ENCODE measurements around the gene ZNF605. TPM values are rescaled to one million over a fixed set of nuclear protein-coding genes. Genes with fewer than 3 reads are reported as not detected.
"Not testable (repeated sequence)": the region's sequence is repeated elsewhere in the genome, so short reads cannot be mapped to it uniquely, and the experiment has no call there.

ZNF605 gene
- total RNA-seq, 1 donor from 2014 or later, result 6.3 TPM

DNA sequence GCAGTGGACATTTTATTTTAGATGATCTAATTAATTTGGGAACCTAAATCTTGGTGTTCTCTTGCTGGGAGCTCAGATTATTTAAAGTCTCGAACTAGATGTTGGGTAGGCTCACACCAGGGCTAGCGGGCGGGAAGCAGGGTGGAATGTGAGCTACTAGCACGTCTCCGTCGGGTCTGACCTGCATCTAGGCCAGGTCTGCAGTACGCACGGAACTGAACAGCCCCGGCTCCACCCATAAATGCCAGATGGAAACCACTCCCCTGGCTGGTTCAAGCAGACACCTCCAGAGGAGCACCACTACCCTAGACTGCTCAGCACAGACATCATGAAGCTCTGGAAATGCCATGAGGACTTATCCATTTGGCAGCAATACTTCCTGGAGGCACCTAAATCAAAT lies 10.3 kb downstream of the ZNF605 start:
- FAIRE-seq (no peak), DNase-seq (ENCODE audit: low read depth) (no peak)
- H3K36me3 ChIP-seq (ENCODE audit: control insufficient read depth, insufficient read depth, low read length), result peaks cover 13% of the 10 kb centered on the region
- H3K4me3 ChIP-seq (ENCODE audit: low read depth, low read length), result no peak overlapping the region
- TF ChIP-seq CTCF (IDR thresholded peaks at IDR 0.05; ENCODE audit: insufficient read depth, low read length, severe bottlenecking), result no peak
- H3K27me3 ChIP-seq (ENCODE audit: control insufficient read depth, insufficient read depth, low read length), result no peaks in the 10 kb centered on the region

GRCh38 chr12:132942611-132943010 lies 13.5 kb downstream of the ZNF605 start:
- Histone ChIP-seq H3K4me3 (ENCODE audit: low read depth, low read length) (no peak overlapping the region), H3K27me3 (ENCODE audit: control insufficient read depth, insufficient read depth, low read length) (no peaks in the 10 kb centered on the region), H3K36me3 (ENCODE audit: control insufficient read depth, insufficient read depth, low read length) (peaks cover 13% of the 10 kb centered on the region)
- DNase-seq (ENCODE audit: low read depth) (no peak), FAIRE-seq (peak; percentile 32)
- no peak for TF ChIP-seq CTCF (IDR thresholded peaks at IDR 0.05; ENCODE audit: insufficient read depth, low read length, severe bottlenecking)

DNA sequence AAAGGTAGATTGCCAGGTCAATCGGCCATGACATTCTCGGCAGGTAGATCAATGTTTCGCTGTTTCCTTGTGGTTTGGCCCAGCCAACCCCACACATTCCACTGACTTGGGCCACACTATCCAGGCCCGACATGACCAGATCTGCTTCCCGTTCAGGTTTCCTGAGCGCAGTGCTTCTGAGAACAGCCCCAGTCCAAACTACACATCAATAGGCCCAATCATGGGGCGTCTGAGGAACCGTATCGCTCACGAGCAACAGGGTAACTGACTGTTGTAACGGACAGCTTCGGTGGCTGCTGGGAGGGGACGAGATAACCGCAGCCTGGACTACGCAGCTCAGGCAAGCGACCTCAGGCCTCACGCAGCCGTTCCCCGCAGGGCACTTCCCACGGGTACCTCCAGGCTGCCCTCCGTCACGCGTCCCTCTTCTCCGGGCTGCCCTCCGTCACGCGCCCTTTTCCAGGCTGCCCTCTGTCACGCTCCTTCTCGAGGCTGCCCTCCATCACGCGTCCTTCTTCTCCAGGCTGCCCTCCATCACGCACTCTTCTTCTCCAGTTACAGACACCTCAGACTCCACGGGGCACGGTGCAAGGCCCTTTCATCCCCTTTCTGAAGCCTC lies 14.7 kb downstream of the ZNF605 start:
- FAIRE-seq, result no peak
- H3K4me3 ChIP-seq (ENCODE audit: low read depth, low read length), result no peak overlapping the region
- H3K36me3 ChIP-seq (ENCODE audit: control insufficient read depth, insufficient read depth, low read length), result peaks cover 13% of the 10 kb centered on the region
- H3K27me3 ChIP-seq (ENCODE audit: control insufficient read depth, insufficient read depth, low read length), result no peaks in the 10 kb centered on the region
- no peak for TF ChIP-seq CTCF (IDR thresholded peaks at IDR 0.05; ENCODE audit: insufficient read depth, low read length, severe bottlenecking)
- DNase-seq (ENCODE audit: low read depth), result no peak

- no peak for FAIRE-seq
These were observed 15.9 kb downstream of the ZNF605 start for GRCh38 chr12:132940071-132940719.

DNA sequence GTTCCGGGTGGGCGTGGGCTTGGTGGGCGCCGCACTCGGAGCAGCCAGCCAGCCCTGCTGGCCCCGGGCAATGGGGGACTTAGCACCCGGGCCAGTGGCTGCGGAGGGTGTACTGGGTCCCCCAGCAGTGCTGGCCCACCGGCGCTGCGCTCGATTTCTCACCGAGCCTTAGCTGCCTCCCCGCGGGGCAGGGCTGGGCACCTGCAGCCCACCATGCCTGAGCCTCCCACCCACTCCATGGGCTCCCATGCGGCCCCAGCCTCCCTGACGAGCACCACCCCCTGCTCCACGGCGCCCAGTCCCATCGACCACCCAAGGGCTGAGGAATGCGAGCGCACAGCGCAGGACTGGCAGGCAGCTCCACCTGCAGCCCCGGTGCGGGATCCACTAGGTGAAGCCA lies 17.3 kb downstream of the ZNF605 start:
- H3K36me3 ChIP-seq (ENCODE audit: control insufficient read depth, insufficient read depth, low read length); H3K4me3 ChIP-seq (ENCODE audit: low read depth, low read length); FAIRE-seq; H3K27me3 ChIP-seq (ENCODE audit: control insufficient read depth, insufficient read depth, low read length); DNase-seq (ENCODE audit: low read depth): not testable (repeated sequence)

More at GRCh38 chr12:132940071-132940719, 15.9 kb downstream of the ZNF605 start:
- Histone ChIP-seq H3K36me3 (ENCODE audit: control insufficient read depth, insufficient read depth, low read length) (peaks cover 11% of the 10 kb centered on the region), H3K27me3 (ENCODE audit: control insufficient read depth, insufficient read depth, low read length) (no peaks in the 10 kb centered on the region), H3K4me3 (ENCODE audit: low read depth, low read length) (no peak overlapping the region)
- DNase-seq (ENCODE audit: low read depth), result no peak
- no peak for TF ChIP-seq CTCF (IDR thresholded peaks at IDR 0.05; ENCODE audit: insufficient read depth, low read length, severe bottlenecking)

- Histone ChIP-seq H3K36me3 (ENCODE audit: control insufficient read depth, insufficient read depth, low read length) (peaks cover 3% of the 10 kb centered on the region), H3K27me3 (ENCODE audit: control insufficient read depth, insufficient read depth, low read length) (no peaks in the 10 kb centered on the region), H3K4me3 (ENCODE audit: low read depth, low read length) (no peak overlapping the region)
- FAIRE-seq (no peak), DNase-seq (ENCODE audit: low read depth) (no peak)
- TF ChIP-seq CTCF (IDR thresholded peaks at IDR 0.05; ENCODE audit: insufficient read depth, low read length, severe bottlenecking), result no peak
These were observed 18.6 kb downstream of the ZNF605 start for GRCh38 chr12:132937476-132937875.

DNA sequence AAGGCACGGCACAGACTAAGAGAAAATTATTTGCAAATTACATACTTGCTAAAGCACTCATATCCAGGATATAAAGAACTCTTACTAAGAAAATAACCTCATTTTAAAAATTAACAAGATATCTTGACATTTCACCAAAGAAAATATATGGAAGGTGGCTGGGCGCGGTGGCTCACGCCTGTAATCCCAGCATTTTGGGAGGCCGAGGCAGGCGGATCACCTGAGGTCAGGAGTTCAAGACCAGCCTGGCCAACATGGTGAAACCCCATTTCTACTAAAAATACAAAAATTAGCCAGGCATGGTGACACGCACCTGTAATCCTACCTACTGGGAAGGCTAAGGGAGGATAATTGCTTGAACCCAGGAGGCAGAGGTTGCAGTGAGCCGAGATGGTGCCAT lies 19.2 kb downstream of the ZNF605 start:
- H3K4me3 ChIP-seq (ENCODE audit: low read depth, low read length); FAIRE-seq; DNase-seq (ENCODE audit: low read depth); H3K36me3 ChIP-seq (ENCODE audit: control insufficient read depth, insufficient read depth, low read length); H3K27me3 ChIP-seq (ENCODE audit: control insufficient read depth, insufficient read depth, low read length): not testable (repeated sequence)
